Measurements from ENCODE around the gene FILIP1L. TPM values are rescaled to one million over a fixed set of nuclear protein-coding genes. Genes with fewer than 3 reads are reported as not detected.
A peak's percentile ranks its signal among the peaks of the same experiment; 100 is the strongest.

The FILIP1L gene
- total RNA-seq, 4 donors from 2014 or later = 4.4 to 17.7 (median 13.2) TPM

DNA sequence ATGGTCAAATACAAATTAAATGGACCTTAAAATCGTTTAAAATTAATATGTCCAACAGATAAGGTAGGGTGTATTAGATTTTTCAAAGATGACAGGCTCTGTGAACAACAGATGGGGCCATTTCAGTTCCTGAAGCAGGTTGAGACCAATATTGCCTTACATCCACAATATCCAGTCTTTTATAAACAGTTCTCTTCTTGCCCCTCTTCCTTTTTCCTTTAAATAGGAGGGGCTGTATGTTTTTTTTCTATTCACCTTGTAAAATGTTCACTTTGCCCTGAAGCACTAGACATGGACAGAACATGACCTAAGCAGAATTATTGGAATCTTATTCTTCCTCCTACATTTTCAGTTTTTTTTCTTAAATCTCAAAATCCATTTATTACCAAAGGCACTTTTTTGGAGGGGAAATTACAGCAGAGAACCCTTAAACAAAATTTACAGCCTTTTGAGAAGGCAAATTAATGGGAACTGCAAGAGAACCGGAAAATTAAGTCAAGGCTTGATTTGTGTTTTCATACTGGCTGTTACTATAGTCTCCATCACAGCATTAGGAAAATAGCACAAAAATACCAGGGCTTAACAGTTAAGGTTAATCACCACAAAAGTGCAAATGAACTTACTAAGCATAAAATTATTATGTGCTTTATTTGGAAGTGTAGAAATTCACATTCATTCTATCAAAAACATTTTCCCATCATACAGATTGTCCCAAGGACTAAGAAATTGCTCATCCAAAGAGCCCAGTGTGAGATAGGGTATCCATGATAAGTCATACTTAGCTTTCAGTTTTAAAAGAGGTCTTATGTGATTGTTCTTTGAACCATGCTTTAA, 240.8 kb downstream of the FILIP1L start:
- no peak for DNase-seq
- H3K36me3 ChIP-seq = no peaks in the 10 kb centered on the region
- no peaks in the 10 kb centered on the region for H3K9me3 ChIP-seq
- peak overlapping the region; percentile 4 to 92 (median 74) for H3K27ac ChIP-seq
- WGBS, 2 donors = 45 to 57% methylated on average over 2 of the region's 2 CpGs
- no peaks in the 10 kb centered on the region for H3K4me1 ChIP-seq
- no peak for TF ChIP-seq POLR2A (IDR thresholded peaks at IDR 0.05)
- TF ChIP-seq, protein P1, sequence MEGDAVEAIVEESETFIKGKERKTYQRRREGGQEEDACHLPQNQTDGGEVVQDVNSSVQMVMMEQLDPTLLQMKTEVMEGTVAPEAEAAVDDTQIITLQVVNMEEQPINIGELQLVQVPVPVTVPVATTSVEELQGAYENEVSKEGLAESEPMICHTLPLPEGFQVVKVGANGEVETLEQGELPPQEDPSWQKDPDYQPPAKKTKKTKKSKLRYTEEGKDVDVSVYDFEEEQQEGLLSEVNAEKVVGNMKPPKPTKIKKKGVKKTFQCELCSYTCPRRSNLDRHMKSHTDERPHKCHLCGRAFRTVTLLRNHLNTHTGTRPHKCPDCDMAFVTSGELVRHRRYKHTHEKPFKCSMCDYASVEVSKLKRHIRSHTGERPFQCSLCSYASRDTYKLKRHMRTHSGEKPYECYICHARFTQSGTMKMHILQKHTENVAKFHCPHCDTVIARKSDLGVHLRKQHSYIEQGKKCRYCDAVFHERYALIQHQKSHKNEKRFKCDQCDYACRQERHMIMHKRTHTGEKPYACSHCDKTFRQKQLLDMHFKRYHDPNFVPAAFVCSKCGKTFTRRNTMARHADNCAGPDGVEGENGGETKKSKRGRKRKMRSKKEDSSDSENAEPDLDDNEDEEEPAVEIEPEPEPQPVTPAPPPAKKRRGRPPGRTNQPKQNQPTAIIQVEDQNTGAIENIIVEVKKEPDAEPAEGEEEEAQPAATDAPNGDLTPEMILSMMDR (IDR thresholded peaks at IDR 0.05) = no peak
- no peaks in the 10 kb centered on the region for H3K27me3 ChIP-seq
- H3K4me3 ChIP-seq (replicated peaks in 1 of 3) = peak overlapping the region in 1 of 3 donors; percentile 4
- intact Hi-C loops (cut with DNase I) = no loop called here

DNA sequence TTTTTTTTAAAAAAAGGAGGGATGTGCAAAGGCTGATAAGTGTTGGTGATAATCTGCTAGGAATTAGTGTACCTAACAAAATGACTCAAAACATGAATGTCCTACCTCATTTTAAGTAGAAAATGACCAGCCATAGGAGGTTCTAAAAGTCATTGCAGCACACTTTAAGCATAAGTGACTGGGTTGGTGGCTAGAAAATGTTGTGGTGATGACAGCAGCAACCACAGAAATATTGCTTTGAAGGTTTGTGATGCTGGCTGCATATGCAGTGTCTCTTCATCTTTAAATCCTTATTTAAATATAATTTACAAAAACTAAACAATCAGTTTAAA, 241.4 kb downstream of the FILIP1L start:
- TF ChIP-seq, protein P1 (IDR thresholded peaks at IDR 0.05) = no peak
- TF ChIP-seq POLR2A (IDR thresholded peaks at IDR 0.05) = no peak
- no peaks in the 10 kb centered on the region for H3K9me3 ChIP-seq
- H3K4me1 ChIP-seq = no peaks in the 10 kb centered on the region
- no peak overlapping the region for H3K4me3 ChIP-seq (replicated peaks in 1 of 3)
- intact Hi-C loops (cut with DNase I) = no loop called here
- H3K27me3 ChIP-seq = no peaks in the 10 kb centered on the region
- peak overlapping the region in 1 of 3 donors; percentile 3 for H3K27ac ChIP-seq
- DNase-seq = no peak
- H3K36me3 ChIP-seq = no peaks in the 10 kb centered on the region

DNA sequence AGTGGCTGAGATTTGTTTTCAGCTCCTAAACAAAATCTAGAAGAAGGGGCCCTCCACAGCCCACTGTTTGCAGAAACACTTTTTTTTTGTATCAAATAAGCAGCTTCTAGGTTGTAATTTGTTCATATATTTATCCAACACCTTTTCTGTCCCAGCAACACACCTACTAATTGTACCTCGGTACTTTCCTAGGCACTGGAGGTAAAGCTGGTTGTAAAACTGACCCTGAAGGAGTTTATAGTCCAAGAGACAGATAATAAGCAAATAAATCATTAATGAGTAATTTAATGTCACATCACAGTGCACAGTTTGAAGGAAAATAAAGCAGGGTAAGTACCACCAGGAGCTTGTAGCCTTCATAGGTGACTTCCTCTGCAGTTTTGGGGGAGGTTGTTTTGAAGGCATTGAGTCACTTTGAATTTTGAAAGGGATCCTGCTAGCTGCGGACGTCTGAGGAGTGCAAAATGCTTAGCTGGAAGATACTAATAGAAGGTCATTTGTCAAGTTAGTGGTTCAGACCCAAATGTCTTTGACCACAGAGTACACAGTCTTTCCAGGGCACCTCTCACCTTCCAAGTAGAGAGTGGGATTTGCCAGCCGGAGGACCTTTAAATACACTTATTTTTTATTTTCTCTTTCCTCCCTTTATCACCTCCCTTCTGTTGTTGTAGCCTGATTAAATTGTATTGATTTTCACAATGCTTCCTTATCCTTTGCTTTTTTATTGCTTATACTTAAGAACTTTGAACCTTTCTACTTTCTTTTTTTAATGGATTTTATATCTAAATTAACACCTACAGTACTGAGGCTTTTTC, 242.9 kb downstream of the FILIP1L start:
- no peak for DNase-seq
- no peaks in the 10 kb centered on the region for H3K9me3 ChIP-seq
- TF ChIP-seq POLR2A (IDR thresholded peaks at IDR 0.05) = no peak
- TF ChIP-seq, protein P1 (IDR thresholded peaks at IDR 0.05) = no peak
- H3K27ac ChIP-seq = no peak overlapping the region
- H3K36me3 ChIP-seq = no peaks in the 10 kb centered on the region
- WGBS, 2 donors = 83 to 86% methylated on average over 4 of the region's 4 CpGs
- intact Hi-C loops (cut with DNase I) = no loop called here
- no peak overlapping the region for H3K4me3 ChIP-seq (replicated peaks in 1 of 3)
- no peaks in the 10 kb centered on the region for H3K27me3 ChIP-seq
- no peaks in the 10 kb centered on the region for H3K4me1 ChIP-seq

DNA sequence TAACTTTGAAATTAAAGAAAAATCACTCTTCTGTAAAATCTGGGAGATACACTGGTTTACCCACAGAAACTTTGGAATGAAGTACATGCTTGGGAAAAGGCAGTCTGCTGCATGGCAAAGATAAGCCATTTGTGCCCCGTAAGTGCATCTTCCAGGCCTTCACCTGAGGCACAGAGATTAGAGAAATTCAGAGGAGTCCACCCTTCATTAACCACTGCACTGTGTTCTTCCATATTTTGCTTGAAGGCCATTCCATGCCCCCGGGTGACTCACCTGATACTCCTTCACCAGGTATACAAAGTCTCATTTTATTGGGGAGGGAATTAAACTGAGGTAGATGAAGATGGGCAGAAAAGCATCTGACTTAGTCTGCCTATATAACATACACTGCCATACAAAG, 243.6 kb downstream of the FILIP1L start:
- Histone ChIP-seq H3K9me3 (no peaks in the 10 kb centered on the region), H3K27me3 (no peaks in the 10 kb centered on the region), H3K27ac (no peak overlapping the region), H3K4me1 (no peaks in the 10 kb centered on the region), H3K36me3 (no peaks in the 10 kb centered on the region), H3K4me3 (replicated peaks in 1 of 3) (no peak overlapping the region)
- TF ChIP-seq, protein P1 (IDR thresholded peaks at IDR 0.05) = no peak
- no peak for TF ChIP-seq POLR2A (IDR thresholded peaks at IDR 0.05)
- intact Hi-C loops (cut with DNase I) = no loop called here
- 94 to 96% methylated on average over 2 of the region's 2 CpGs for WGBS, 2 donors
- no peak for DNase-seq

DNA sequence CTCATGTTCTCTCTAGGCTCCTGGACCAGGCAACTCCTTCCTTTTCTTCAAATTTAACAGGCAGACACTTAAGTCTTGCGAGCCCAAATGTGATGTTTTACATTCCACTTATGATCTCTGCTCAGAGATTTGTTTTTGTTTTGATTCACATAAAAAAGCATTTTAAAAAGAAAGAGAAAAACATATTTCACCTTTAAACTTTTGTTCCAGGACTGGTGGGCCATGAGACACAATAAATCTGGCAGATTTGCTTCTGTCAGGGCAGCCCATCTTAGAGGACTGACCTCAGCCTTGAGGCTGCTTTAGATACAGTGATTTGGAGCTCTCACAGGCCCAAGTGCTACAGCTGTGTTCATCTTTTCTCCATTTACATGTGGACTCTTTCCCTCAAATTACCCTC, 244.7 kb downstream of the FILIP1L start:
- Histone ChIP-seq H3K4me3 (replicated peaks in 1 of 3) (no peak overlapping the region), H3K4me1 (no peaks in the 10 kb centered on the region), H3K27ac (no peak overlapping the region), H3K27me3 (no peaks in the 10 kb centered on the region), H3K9me3 (no peaks in the 10 kb centered on the region), H3K36me3 (no peaks in the 10 kb centered on the region)
- intact Hi-C loops (cut with DNase I) = no loop called here
- DNase-seq = no peak
- 81 to 82% methylated on average over 1 of the region's 1 CpG for WGBS, 2 donors
- TF ChIP-seq, protein P1 (IDR thresholded peaks at IDR 0.05) = no peak
- TF ChIP-seq POLR2A (IDR thresholded peaks at IDR 0.05) = no peak

Data from thyroid gland (tissue), 4 donors.